Lower leg skin (tissue), 4 donors: Measurements from ENCODE around the gene FAM118A. TPM values are rescaled to one million over a fixed set of nuclear protein-coding genes. Genes with fewer than 3 reads are reported as not detected.

Experiments used
- DNase-seq, 2 donors: peaks; one replicate each; pipeline ENCODE4 v3.0.0-alpha.2; 2019; ENCODE audit warnings: low spot score in 2 of 2
- H3K4me3 ChIP-seq: fragments of 200-600 bp; sonication (generic); 2 replicates; pipeline ENCODE4 v1.5.1; 2017; ENCODE audit warnings: mild to moderate bottlenecking, low read depth; ENCODE audit not compliant: poor library complexity, severe bottlenecking
- POLR2A ChIP-seq, 2 donors: fragments of 450-650 bp; IDR thresholded peaks; one replicate each; pipeline ENCODE4 v1.6.1; 2016 to 2017; ENCODE audit warnings: antibody characterized with exemption in 2 of 2, mild to moderate bottlenecking in 1 of 2, moderate library complexity in 1 of 2
- WGBS, 2 donors: methylation state at CpG; one replicate each; pipeline ENCODE4 v1.1.5; 2018; 5-methylcytosine and 5-hydroxymethylcytosine counted together
- intact Hi-C: fragments of 100-400 bp; cut with DNase I; formaldehyde crosslinking; loops from one replicate; pipeline ENCODE4 v1.15.0; 2023; ENCODE audit warnings: low total_unique reads
- total RNA-seq, 4 donors: library from RNA; depleted of rRNA; stranded (reverse); fragments of >200 nt; gene quantifications; one replicate each; pipeline ENCODE4 v1.1.0, GENCODE V29; 2016
- TF ChIP-seq, protein P1 (sequence below), 3 donors: fragments of 450-650 bp; IDR thresholded peaks; one replicate each; pipeline ENCODE4 v1.5.1; 2016; ENCODE audit warnings: antibody characterized with exemption in 3 of 3, mild to moderate bottlenecking in 3 of 3, moderate library complexity in 2 of 3

The FAM118A gene
- total RNA-seq, 4 donors from 2014 or later: 11.9 to 40.7 (median 25.0) TPM

DNA sequence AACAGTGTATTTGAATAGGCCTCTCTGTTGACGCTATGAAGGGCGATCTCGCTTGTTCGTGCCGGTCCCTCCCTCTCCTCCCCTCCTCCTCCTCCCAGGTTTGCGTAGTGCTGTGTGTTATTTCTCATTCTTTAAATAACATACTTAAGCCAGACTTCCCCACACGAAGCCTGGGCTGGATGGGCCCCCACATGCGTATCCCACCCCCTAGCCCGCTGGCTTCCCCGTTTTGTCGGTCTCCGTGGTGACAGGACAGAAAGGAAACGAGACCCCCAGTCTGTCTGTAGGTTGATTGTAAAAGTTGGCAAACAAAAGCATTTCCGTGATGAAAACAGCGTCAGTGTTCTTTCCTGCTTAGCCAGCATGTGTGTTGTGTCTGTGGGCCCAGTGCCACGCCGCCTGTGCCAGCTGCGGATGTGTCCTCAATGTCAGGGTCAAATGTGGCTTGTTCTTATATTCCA is 27.3 kb downstream of the FAM118A start:
- TF ChIP-seq, protein P1, sequence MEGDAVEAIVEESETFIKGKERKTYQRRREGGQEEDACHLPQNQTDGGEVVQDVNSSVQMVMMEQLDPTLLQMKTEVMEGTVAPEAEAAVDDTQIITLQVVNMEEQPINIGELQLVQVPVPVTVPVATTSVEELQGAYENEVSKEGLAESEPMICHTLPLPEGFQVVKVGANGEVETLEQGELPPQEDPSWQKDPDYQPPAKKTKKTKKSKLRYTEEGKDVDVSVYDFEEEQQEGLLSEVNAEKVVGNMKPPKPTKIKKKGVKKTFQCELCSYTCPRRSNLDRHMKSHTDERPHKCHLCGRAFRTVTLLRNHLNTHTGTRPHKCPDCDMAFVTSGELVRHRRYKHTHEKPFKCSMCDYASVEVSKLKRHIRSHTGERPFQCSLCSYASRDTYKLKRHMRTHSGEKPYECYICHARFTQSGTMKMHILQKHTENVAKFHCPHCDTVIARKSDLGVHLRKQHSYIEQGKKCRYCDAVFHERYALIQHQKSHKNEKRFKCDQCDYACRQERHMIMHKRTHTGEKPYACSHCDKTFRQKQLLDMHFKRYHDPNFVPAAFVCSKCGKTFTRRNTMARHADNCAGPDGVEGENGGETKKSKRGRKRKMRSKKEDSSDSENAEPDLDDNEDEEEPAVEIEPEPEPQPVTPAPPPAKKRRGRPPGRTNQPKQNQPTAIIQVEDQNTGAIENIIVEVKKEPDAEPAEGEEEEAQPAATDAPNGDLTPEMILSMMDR (IDR thresholded peaks at IDR 0.05): no peak
- TF ChIP-seq POLR2A (IDR thresholded peaks at IDR 0.05): no peak
- intact Hi-C loops: no loop called here
- H3K4me3 ChIP-seq: no peak overlapping the region
- DNase-seq: peak; percentile 74 to 94
- WGBS, 2 donors: 19 to 39% methylated on average over 18 of the region's 18 CpGs

DNA sequence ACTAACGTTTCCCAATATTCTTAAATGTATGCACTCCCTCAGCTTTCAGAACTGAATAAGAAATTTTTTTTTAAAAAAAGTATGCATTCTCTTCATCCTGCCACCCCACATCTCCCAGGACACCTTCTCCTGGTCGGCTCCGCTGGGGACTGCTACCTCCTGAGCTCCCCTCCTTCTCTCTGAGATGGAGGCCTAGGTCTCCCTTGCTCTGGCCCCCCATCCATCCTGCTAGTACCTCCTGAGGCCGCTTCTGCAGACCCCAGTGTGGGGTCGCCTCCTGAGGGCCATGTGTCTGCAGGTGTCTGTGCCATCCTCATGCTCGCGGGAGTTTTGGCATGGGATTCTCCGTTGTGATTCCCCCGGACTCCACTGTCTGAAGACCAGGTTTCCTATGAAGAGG is 27.8 kb downstream of the FAM118A start:
- no peak for TF ChIP-seq POLR2A (IDR thresholded peaks at IDR 0.05)
- TF ChIP-seq, protein P1 (IDR thresholded peaks at IDR 0.05): no peak
- intact Hi-C loops: no loop called here
- H3K4me3 ChIP-seq: no peak overlapping the region
- no peak for DNase-seq
- 75 to 83% methylated on average over 9 of the region's 9 CpGs for WGBS, 2 donors

DNA sequence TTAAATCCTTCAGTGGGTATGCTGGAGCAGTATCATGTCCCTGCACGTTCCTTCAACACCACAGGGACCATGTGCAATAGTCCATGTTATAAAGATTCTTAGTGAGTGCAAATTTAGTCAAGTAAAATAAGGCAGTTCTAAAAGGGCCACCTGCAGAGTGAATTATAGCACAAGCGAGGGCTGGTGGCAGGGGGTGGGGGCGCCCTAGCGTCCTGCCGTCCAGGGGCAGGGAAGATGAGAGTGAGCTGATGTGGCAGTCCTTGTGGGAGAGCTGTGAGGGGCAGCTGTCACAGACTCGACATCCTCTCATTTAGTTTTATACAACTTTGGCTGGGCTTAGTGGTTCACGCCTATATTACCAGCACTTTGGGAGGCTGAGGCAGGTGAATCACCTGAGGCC is 29.1 kb downstream of the FAM118A start:
- H3K4me3 ChIP-seq: no peak overlapping the region
- WGBS, 2 donors: 90% methylated on average over 7 of the region's 7 CpGs

DNA sequence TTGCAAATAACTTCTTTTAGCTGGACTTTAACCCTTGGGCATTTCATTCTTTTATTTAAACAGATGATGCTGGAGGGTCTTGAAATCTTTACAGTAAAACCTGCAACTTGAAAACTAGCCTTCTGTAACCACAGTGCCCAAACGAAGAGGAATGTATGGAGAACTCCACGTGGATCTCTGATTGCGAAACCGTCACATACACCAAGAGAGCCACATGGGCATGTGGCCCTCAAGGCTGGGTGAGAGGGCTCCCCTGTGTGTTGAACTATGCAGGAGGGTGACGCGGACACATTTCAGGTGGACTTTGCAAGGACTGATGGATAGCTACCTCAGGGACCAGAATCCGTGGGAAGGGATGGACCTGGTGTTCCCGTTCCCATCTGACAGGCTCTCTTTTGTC is 30.6 kb downstream of the FAM118A start:
- WGBS, 2 donors: 86 to 88% methylated on average over 8 of the region's 8 CpGs
- TF ChIP-seq POLR2A (IDR thresholded peaks at IDR 0.05): no peak
- TF ChIP-seq, protein P1 (IDR thresholded peaks at IDR 0.05): no peak
- no peak overlapping the region for H3K4me3 ChIP-seq
- intact Hi-C loops: no loop called here
- no peak for DNase-seq

More for the DNA sequence above, 29.1 kb downstream of the FAM118A start:
- TF ChIP-seq POLR2A (IDR thresholded peaks at IDR 0.05): no peak
- TF ChIP-seq, protein P1 (IDR thresholded peaks at IDR 0.05): no peak
- DNase-seq: no peak
- intact Hi-C loops: no loop called here

DNA sequence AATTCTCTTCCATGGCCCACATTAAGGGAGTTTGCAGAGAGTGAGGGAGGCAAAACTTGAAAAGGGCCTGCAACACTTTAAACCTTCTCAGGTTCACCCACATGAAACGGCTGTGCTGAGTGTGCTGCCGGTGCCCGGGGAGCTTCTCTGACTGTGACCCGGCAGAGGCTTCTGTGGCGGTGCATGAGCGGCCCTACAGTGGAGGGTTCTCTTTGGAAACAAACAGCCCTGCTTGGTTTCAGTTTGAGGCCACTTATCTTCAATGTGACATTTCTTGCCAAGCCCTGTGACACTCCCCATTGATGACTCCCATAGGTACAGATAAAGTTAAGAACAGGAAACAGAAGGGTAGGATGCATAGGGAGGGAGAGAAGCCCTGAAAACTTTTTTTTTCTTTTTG is 31.8 kb downstream of the FAM118A start:
- intact Hi-C loops: no loop called here
- 80 to 81% methylated on average over 6 of the region's 6 CpGs for WGBS, 2 donors
- TF ChIP-seq, protein P1 (IDR thresholded peaks at IDR 0.05): no peak
- TF ChIP-seq POLR2A (IDR thresholded peaks at IDR 0.05): no peak
- no peak for DNase-seq
- H3K4me3 ChIP-seq: no peak overlapping the region

DNA sequence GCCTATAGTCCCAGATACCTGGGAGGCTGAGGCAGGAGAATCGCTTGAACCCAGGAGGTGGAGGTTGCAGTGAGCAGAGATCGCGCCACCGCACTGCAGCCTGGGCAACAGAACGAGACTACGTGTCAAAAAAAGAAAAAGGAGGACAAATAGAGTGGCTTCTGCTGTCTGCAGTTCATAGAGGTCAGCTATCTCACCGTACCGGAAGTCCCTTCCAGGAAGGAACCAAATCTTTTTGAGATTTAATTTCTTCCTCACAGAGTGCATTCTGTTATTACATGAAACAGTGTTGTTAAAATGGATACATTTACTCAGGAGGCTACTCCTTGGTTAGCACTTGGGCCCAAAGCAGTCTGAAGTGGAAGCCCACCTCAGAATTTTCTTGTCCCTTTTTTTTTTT is 33.4 kb downstream of the FAM118A start:
- no peak for TF ChIP-seq POLR2A (IDR thresholded peaks at IDR 0.05)
- TF ChIP-seq, protein P1 (IDR thresholded peaks at IDR 0.05): no peak
- no peak overlapping the region for H3K4me3 ChIP-seq
- DNase-seq: no peak
- intact Hi-C loops: no loop called here
- WGBS, 2 donors: 91 to 94% methylated on average over 8 of the region's 8 CpGs
